Stimulated activated CD8-positive, alpha-beta memory T cell treated with anti-CD3 and anti-CD28 coated beads, Interleukin-4, amount 100 ng/mL, for 1 hour (primary cell): ENCODE measurements around the gene MYO7B.

Experiments used
- DNase-seq, 2 donors: peaks; one replicate each; pipeline ENCODE4 v3.0.0-alpha.2; 2020; ENCODE audit warnings: low read depth in 2 of 2, low spot score in 1 of 2

The MYO7B gene

GRCh38 chr2:127535422-127535901 lies at the start of gene MYO7B:
TSS of gene MYO7B (plus strand) at chr2:127535683. CDS start at chr2:127559723, 24,040 bp downstream.
- DNase-seq: no peak

- DNase-seq: no peak
Measured at GRCh38 chr2:127485694-127486071, 49.8 kb upstream of the MYO7B start.

- DNase-seq: no peak
Measured at GRCh38 chr2:127486247-127487058, 49.0 kb upstream of the MYO7B start.

- no peak for DNase-seq
Measured at GRCh38 chr2:127490283-127490682, 45.2 kb upstream of the MYO7B start.

- no peak for DNase-seq
Measured at GRCh38 chr2:127498386-127498785, 37.1 kb upstream of the MYO7B start.

- DNase-seq: no peak
Measured at GRCh38 chr2:127503491-127503890, 32.0 kb upstream of the MYO7B start.

GRCh38 chr2:127504552-127505430 lies 30.7 kb upstream of the MYO7B start:
- no peak for DNase-seq

GRCh38 chr2:127506510-127506909 lies 29.0 kb upstream of the MYO7B start:
- no peak for DNase-seq

GRCh38 chr2:127508023-127508630 lies 27.4 kb upstream of the MYO7B start:
- no peak for DNase-seq

- no peak for DNase-seq
Measured at GRCh38 chr2:127508631-127509034, 26.9 kb upstream of the MYO7B start.

- DNase-seq: no peak
Measured at GRCh38 chr2:127510073-127510472, 25.4 kb upstream of the MYO7B start.

GRCh38 chr2:127511090-127511695 lies 24.3 kb upstream of the MYO7B start:
- no peak for DNase-seq

GRCh38 chr2:127511917-127512316 lies 23.6 kb upstream of the MYO7B start:
- no peak for DNase-seq

- DNase-seq: no peak
Measured at GRCh38 chr2:127512362-127512761, 23.1 kb upstream of the MYO7B start.

GRCh38 chr2:127514076-127514475 lies 21.4 kb upstream of the MYO7B start:
- no peak for DNase-seq

- DNase-seq: no peak
Measured at GRCh38 chr2:127514485-127514884, 21.0 kb upstream of the MYO7B start.

- no peak for DNase-seq
Measured at GRCh38 chr2:127515383-127515915, 20.0 kb upstream of the MYO7B start.

GRCh38 chr2:127516041-127516762 lies 19.3 kb upstream of the MYO7B start:
- DNase-seq: no peak

GRCh38 chr2:127517465-127517864 lies 18.0 kb upstream of the MYO7B start:
- no peak for DNase-seq

GRCh38 chr2:127520424-127520823 lies 15.1 kb upstream of the MYO7B start:
- DNase-seq: no peak
